Neutrophil (primary cell): ENCODE results near the gene FAM43B.

ENCODE experiments used
- H3K27ac ChIP-seq: fragments of 200-600 bp; sonication (generic); 2 replicates; pipeline ENCODE4 v1.5.1; 2016; ENCODE audit warnings: mild to moderate bottlenecking, moderate library complexity
- H3K27me3 ChIP-seq: fragments of 200-600 bp; sonication (generic); 2 replicates; pipeline ENCODE4 v1.6.0; 2016; ENCODE audit warnings: mild to moderate bottlenecking
- H3K36me3 ChIP-seq: fragments of 200-600 bp; sonication (generic); 2 replicates; pipeline ENCODE4 v1.5.1; 2017
- H3K4me1 ChIP-seq, 2 experiments: fragments of 200-600 bp in 1 of 2; sonication (generic) in 1 of 2; 1 replicate in 1 of 2; 2 replicates in 1 of 2; pipeline versions ENCODE4 v1.5.1 to v1.6.1; 2013 to 2016; ENCODE audit warnings: low read depth in 1 of 2, low read length in 1 of 2, mild to moderate bottlenecking in 1 of 2, moderate library complexity in 1 of 2; ENCODE audit not compliant: control insufficient read depth in 1 of 2, insufficient read depth in 1 of 2
- H3K4me3 ChIP-seq, 2 experiments: fragments of 200-600 bp in 1 of 2; sonication (generic) in 1 of 2; 1 replicate in 1 of 2; 2 replicates in 1 of 2; pipeline ENCODE4 v1.5.1; 2013 to 2016; ENCODE audit warnings: low read depth in 1 of 2, low read length in 1 of 2, mild to moderate bottlenecking in 1 of 2, moderate library complexity in 1 of 2
- H3K9me3 ChIP-seq: fragments of 200-600 bp; sonication (generic); 2 replicates; pipeline ENCODE4 v1.5.1; 2016
- CTCF ChIP-seq: fragments of 200-600 bp; sonication (generic); IDR thresholded peaks from 2 replicates; pipeline ENCODE4 v1.5.1; 2016; ENCODE audit warnings: antibody characterized with exemption

The FAM43B gene

GRCh38 chr1:20578062-20578461, 25.7 kb downstream of the FAM43B start:
- Histone ChIP-seq H3K4me1 (peaks cover 18 to 27% of the 10 kb centered on the region in 2 experiments), H3K36me3 (no peaks in the 10 kb centered on the region), H3K27me3 (peaks cover 20% of the 10 kb centered on the region), H3K4me3 (no peak overlapping the region), H3K27ac (no peak overlapping the region), H3K9me3 (no peaks in the 10 kb centered on the region)
- TF ChIP-seq CTCF, result no peak

DNA sequence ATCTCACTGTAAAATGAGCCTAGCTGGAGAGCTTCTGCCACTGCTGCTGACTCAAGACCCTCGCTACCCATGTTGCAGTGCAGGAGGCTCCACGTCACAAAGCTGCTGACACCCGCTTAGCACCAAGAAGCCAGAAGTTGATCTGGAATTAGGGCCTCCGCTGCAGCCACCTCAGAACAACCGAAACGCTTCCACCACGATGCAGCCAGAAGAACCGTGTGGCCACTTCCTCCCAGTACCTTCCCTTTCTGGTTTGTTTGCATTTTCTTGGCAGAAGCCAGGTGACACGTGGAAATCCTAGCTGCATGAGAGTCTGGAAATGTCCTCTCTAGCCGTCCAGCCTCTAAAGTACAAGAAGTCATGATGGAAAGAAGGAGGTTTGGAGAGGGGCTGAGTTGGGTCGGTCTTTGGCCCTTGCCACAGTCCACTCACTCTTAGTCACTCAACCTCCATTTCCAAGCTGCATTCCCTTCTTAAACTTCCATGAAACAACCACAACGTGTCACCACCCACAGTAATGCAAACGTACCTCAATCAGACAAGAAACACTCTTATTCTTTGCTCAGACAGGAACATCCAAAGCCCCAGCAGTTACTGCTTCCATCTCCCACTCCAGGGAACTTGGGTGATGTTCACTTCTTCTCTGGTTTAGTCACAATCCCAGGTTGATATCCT, 26.5 kb downstream of the FAM43B start:
- Histone ChIP-seq H3K4me3 (no peak overlapping the region), H3K27me3 (peaks cover 12% of the 10 kb centered on the region), H3K9me3 (no peaks in the 10 kb centered on the region), H3K4me1 (peaks cover 18 to 27% of the 10 kb centered on the region in 2 experiments), H3K27ac (peak overlapping the region; percentile 62), H3K36me3 (no peaks in the 10 kb centered on the region)
- no peak for TF ChIP-seq CTCF

- peaks cover 16 to 31% of the 10 kb centered on the region in 2 experiments for H3K4me1 ChIP-seq
- H3K9me3 ChIP-seq, result no peaks in the 10 kb centered on the region
- no peak overlapping the region for H3K27ac ChIP-seq
- H3K36me3 ChIP-seq, result no peaks in the 10 kb centered on the region
- no peak for TF ChIP-seq CTCF
- H3K4me3 ChIP-seq, result no peak overlapping the region
- no peaks in the 10 kb centered on the region for H3K27me3 ChIP-seq
Observed at GRCh38 chr1:20584890-20585289, 32.5 kb downstream of the FAM43B start.

DNA sequence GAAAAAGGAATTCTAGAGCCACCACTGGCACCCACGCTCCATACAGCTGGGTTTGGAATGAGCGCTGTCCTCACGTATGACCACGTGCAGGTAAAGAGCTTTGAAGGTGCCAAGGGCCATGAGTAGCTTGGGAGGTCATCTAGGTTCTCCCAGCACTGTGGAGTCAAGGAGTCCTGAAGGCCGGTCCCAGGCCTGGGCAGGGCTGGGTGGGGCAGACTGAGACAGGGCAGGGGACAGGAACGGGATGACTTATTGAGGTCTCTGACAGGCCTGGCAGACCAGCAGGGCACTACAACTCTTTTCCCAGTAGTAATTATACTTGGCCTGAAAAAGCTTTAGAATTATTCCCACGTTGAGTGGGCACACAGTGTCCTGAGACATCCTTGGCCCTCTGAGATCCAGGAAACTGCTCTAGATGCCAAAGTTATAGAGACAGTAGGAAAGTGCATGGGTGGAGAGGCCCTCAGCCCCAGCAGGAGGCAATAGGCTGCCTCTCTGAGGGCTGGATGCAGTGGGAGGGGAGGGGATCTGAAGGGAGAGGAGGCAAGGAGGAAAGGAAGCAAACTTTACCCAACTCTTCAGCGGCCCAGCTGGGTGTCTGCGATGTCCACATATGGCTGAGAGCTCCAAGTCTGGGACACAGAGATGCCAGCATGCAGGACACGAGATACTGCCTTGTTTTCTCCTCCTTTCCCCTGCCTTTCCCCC, 34.7 kb downstream of the FAM43B start:
- peaks cover 37 to 54% of the 10 kb centered on the region in 2 experiments for H3K4me1 ChIP-seq
- H3K27ac ChIP-seq, result peak overlapping the region; percentile 98
- H3K27me3 ChIP-seq, result no peaks in the 10 kb centered on the region
- H3K4me3 ChIP-seq, result no peak overlapping the region
- peaks cover 6% of the 10 kb centered on the region for H3K36me3 ChIP-seq
- no peaks in the 10 kb centered on the region for H3K9me3 ChIP-seq
- TF ChIP-seq CTCF, result no peak

DNA sequence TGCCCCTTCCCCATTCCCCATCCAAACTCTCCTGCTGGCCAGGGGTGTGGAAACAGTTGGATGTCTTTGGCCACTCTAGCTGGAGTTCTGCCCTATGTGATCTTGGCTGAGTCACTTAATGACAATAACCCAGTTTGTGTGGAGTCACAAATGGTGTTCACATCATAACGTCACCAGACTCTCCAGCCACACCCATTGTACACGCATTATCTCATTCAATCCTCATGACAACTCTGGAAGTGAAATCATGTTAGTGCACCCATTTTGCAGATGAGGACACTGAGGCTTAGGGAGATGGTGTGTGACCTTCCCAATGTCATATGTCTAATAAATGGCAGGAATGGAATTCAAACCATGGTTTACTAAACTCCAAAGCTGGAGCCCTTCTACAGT, 35.3 kb downstream of the FAM43B start:
- Histone ChIP-seq H3K36me3 (peaks cover 12% of the 10 kb centered on the region), H3K27me3 (no peaks in the 10 kb centered on the region), H3K4me3 (no peak overlapping the region), H3K4me1 (peaks cover 42 to 59% of the 10 kb centered on the region in 2 experiments), H3K27ac (peak overlapping the region; percentile 98), H3K9me3 (no peaks in the 10 kb centered on the region)
- no peak for TF ChIP-seq CTCF
